GM19099 (cell line): ENCODE results near the gene ARID3B.

ENCODE experiments used
- POLR2A ChIP-seq: IDR thresholded peaks from 3 replicates; pipeline ENCODE4 v1.6.1; 2011; ENCODE audit warnings: low read depth; ENCODE audit not compliant: insufficient read length; ENCODE audit errors: extremely low read depth

The ARID3B gene

DNA sequence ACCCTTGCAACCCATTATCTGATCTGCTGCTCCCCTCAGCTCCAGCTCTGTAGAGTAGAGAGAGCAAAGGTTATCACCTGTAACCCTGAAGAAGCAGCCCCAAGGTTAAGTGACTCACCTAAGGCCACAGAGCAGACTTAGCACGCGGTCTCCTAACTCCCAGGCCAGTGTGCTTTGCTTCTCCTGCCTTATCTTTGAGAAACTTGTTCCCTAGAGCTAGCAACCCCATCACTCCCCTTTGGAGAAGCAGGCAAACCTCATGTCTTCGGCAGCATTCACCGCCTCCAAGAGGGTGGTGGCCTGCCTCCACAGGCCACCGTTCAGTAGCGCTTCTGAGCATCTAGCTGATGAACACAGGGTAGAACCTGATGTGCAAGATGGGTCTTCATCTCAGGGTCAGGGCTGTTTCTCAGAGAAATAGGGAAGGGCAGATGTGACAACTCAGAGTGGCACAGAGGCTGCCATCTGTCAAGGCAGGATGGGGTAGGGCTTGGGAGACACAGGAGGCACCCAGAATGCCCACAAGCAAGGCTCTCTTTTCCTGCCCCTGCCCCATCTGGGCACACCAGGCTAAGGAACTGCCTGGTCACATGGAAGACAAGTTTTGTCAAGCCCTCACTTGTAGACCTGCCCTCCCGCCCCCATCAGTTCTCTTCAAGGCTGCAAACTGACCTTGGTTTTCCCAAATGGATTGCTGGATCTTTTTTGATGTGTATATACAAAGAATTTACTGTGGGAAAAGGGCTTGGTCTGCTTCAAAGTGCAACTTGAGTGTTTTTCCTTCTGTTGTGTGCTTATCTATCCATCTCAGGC, 39.7 kb downstream of the ARID3B start:
- no peak for TF ChIP-seq POLR2A

GRCh38 chr15:74584204-74584603, 43.2 kb downstream of the ARID3B start:
- TF ChIP-seq POLR2A: no peak

DNA sequence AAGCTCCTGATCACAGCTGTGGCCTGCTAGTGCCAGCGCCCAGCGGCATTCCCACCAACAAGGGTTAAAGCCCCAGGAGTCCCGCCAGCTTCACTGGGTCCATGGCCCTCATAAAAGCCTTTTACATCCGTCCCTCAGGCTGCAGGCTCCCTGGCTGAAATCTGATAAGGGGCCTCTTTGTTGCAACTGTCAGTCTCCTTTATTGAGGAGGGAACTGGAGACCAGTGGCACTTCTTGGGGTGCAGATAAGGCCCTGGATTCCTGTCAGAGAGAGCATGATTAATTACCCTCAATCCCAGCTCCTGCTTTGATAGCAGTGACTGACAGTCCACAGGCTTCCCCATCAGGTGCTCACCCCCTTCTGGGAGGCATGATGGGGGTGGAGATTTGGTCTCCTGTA, 43.8 kb downstream of the ARID3B start:
- TF ChIP-seq POLR2A: no peak

DNA sequence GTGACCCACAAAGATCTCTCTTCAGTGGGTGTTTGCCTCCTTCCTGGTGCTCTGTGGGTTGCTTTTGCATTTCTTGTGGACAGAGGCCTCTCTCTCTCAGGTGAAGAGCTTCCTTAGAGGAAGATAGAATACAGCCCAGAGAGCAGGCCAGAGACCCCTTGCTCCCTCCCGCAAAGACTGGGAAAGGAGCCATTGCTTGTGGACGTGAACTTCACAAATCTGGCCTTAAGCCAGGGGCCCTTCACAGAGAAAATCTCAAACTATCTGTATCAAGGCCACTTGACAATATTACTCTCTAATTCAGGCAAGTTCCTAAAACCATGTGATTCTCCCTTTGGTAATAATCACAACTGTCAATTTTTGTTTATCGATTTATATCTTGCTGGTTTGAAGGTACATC, 44.2 kb downstream of the ARID3B start:
- TF ChIP-seq POLR2A: no peak

GRCh38 chr15:74585857-74586256, 44.8 kb downstream of the ARID3B start:
- TF ChIP-seq POLR2A: no peak

DNA sequence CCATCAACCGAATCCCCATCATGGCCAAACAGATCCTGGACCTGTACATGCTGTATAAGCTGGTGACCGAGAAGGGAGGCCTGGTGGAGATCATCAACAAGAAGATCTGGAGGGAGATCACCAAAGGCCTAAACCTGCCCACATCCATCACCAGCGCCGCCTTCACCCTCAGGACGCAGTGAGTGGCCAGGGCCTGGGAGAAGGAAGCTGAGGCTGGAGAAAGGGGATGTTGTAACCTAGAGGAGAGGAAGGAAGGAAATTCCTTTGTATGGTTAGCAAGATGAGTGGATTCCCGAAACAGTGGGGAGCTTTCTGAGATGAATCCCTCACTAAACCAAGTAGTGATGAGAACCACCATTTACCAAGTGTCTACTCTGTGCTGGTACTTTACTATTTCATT, 48.8 kb downstream of the ARID3B start:
- no peak for TF ChIP-seq POLR2A

DNA sequence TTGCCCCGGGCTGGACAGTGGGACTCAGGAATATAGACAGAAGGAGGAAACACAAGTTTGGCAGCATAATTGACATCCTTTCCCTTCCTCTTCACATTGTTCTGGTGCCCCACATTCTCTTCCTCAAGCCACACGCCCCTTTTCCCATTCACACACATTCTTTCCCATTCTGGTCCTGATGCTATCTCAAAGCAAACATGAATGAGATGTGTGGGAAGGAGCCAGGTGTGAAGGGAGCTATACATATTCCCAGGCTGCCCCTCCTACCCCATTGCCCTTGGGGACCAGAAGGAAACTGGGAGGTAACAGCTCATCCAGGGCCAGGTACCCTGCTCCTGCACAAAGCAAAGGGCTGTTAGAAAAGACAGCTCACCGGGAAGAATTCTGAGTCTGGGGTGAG, 51.2 kb downstream of the ARID3B start:
- TF ChIP-seq POLR2A: no peak

DNA sequence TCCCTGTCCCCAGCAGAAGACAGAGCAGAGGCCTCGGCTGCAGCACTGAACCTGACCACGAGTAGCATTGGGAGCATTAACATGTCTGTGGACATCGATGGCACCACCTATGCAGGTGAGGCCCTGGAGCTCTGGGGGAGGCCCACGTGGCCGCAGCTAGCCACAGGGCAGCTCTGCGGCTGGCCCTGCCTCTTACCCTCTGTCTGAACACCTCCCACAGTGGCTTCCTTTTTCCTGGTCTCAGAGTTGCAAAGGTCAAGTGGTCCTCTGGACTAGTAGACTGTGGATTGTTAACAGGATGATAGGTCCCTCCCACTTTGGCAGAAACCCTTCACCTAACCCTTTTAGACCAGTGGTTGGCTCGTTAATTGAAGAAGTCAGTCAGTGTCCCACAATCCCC, 52.1 kb downstream of the ARID3B start:
- TF ChIP-seq POLR2A: no peak

DNA sequence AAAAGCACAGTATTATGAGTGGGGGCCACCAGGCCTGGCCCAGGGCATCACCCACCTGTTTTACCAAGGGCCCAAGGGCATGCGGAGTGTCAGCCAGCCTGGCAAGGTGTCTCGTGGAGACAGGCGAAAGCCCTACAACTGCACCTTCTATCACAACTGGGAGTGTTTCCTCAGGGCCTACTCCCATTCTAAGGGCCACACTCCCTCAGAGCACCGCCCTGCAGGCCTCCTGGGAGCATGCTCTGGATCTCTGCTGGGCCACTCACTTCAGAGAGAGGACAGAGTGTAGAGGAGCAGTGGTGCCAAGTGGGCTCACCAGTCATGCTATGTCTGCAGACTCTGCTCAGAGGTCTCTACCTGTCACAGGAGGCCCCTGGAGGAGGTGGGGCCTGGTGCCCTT, 53.4 kb downstream of the ARID3B start:
- no peak for TF ChIP-seq POLR2A

DNA sequence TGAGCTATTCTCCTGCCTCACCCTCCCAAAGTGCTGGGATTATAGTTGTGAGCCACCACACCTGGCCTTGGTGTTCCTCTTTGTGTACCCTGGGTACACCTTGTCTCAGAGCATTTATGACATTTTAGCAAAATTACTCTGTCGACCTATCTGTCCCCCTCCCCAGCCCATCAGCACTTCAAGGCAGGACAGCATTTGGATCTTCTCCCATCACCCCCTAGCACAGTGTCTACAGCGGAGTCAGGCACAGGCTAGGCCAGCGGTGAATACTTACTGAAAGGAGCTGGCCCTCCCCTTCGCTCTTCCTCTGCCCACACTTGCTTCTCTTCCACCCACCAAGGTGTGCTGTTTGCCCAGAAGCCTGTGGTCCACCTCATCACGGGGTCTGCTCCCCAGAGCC, 54.3 kb downstream of the ARID3B start:
- no peak for TF ChIP-seq POLR2A

DNA sequence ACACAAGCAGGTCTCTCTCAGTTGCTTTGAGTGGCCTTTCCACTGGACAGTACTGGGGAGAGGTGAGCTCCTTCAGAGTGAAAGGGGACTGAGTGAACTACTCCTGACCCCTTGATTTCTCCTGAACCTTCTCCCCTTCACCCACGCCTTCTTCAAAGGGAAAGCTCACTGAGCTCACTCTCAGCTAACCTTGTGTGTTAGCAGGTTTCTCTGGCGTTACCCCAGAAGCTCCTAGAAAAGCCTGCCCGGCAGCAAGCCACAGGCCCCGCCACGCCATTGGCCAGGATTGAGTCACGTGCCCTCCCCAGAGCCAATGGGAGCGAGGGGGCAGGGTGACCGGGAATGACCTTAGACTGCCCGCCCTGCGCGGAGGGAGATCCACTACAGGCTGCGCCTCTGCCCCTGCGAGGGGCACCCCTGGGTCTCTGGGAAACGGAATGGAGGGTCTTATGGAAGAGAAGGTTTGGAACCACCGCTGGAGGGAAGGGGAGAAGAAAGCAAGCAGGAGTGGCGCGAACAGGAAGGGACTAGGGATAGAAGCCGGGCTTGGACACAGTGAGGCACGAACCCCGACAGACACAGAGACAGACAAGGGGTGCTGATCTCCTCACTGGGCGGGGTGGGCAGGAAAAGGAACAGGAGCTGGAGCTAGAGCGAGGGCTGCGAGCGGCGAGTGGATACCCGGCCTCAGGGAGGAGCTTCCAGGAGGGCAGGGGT, 57.3 kb downstream of the ARID3B start:
- peak; percentile 65 for TF ChIP-seq POLR2A

DNA sequence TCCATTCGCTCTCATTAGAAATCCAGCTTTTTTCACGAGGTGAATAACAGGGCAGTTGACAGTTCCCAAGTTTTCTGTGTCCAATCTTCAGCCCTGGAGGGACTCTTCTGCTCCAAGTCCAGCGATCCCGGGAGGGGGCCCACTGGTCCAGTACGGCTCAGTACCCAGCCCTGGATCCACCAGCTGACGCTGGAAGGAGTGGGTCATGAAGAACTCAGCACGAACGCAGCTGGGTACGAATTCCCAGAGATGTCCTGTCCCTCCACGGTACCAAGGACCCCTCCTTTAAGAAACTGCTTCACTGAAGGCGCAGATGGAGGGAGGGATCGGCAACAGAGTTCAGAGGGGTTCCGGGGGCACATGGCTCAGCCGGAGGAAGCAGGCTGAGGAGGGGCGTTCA, 58.1 kb downstream of the ARID3B start:
- no peak for TF ChIP-seq POLR2A

DNA sequence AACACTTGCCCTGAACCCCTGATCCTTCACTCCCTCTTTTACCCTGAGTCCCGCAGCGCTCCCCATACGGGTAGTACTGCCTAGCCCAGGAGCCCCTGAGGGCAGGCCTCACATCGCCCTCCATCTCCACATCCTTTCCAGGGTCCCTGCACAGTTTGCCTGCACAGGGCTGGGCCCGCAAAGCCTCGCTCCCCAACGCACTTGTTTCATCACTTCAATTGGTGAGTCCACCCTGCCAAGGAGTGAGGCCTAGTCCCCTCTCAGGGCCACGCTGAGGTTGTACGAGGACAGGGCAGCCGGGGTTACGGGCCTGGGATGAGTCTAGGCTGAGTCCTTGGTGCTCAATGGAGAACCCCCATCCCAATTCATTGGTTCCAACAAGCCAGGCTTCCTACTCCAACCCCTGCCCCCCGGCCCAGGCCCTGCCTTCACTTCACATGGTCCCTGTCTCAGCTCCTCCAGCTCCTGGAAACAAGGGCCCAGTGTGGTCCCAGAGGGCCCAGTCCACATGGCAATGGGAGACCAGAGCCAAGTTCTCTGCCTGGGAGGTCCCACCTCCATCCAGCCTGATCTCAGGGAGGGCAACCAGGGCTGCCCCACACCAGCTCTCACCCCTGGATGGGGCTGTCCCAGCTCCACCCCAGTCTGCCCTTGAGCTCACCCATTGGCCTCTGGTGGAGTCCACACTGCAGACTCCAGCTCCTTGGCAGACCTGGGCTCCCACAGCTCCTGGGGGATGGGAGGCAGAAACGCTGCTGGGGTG, 62.2 kb downstream of the ARID3B start:
- TF ChIP-seq POLR2A: no peak

- TF ChIP-seq POLR2A: no peak
These were observed 63.0 kb downstream of the ARID3B start for GRCh38 chr15:74603789-74604705.
